A673 (cell line): ENCODE measurements around the gene PCDHA11. TPM values are rescaled to one million over a fixed set of nuclear protein-coding genes. Genes with fewer than 3 reads are reported as not detected.
A peak's percentile ranks its signal among the peaks of the same experiment; 100 is the strongest.

Experiments used
- BruUV-seq: library from RNA; stranded (reverse); fragments of 400-500 nt; replicated peaks from 2 replicates; lab custom pipeline; 2021; lab: Mats Ljungman, UMichigan
- CTCF ChIA-PET: fragments of 300-600 bp; sonication (Branson Sonifier 250); formaldehyde crosslinking; loops from one replicate; lab custom pipeline; 2022; ENCODE audit warnings: antibody characterized with exemption; lab: Charles Lee
- POLR2A ChIA-PET: fragments of 300-600 bp; sonication (Branson Sonifier 250); formaldehyde crosslinking; loops from one replicate; lab custom pipeline; 2022; ENCODE audit warnings: antibody characterized with exemption; ENCODE audit not compliant: low non-redundant PET; lab: Charles Lee
- DNase-seq: peaks from one replicate; pipeline ENCODE4 v3.0.0-alpha.2; 2015; ENCODE audit warnings: low spot score
- H3K27ac ChIP-seq: fragments of 200-600 bp; sonication (generic); 2 replicates; pipeline ENCODE4 v1.5.1; 2016; ENCODE audit warnings: mixed run types, low read depth, mild to moderate bottlenecking, mixed read lengths, antibody characterized with exemption, low read length; ENCODE audit not compliant: poor library complexity, severe bottlenecking
- H3K27me3 ChIP-seq: fragments of 200-600 bp; sonication (generic); replicated peaks from 2 replicates; pipeline ENCODE4 v1.6.1; 2017; ENCODE audit warnings: mixed run types, low read depth, mild to moderate bottlenecking, mixed read lengths, antibody characterized with exemption, low read length; ENCODE audit not compliant: insufficient read depth, poor library complexity
- H3K36me3 ChIP-seq: fragments of 200-600 bp; sonication (generic); 2 replicates; pipeline ENCODE4 v1.6.1; 2016; ENCODE audit warnings: mixed run types, mild to moderate bottlenecking, mixed read lengths, antibody characterized with exemption, low read length; ENCODE audit not compliant: insufficient read depth, poor library complexity, severe bottlenecking
- H3K4me1 ChIP-seq: fragments of 200-600 bp; sonication (generic); 2 replicates; pipeline ENCODE4 v1.6.1; 2017; ENCODE audit warnings: mixed run types, mild to moderate bottlenecking, mixed read lengths, antibody characterized with exemption, low read length; ENCODE audit not compliant: insufficient read depth, poor library complexity, severe bottlenecking
- H3K4me3 ChIP-seq: fragments of 200-600 bp; sonication (generic); 2 replicates; pipeline ENCODE4 v1.5.1; 2016; ENCODE audit warnings: low read depth, mixed run types, mild to moderate bottlenecking, mixed read lengths, low read length; ENCODE audit not compliant: poor library complexity, severe bottlenecking
- H3K9me3 ChIP-seq: fragments of 200-600 bp; sonication (generic); 2 replicates; pipeline ENCODE4 v1.6.1; 2016; ENCODE audit warnings: mixed run types, low read depth, mild to moderate bottlenecking, mixed read lengths, antibody characterized with exemption, low read length; ENCODE audit not compliant: poor library complexity, severe bottlenecking
- CTCF ChIP-seq: fragments of 300-800, 200-600 bp; sonication (generic); conservative IDR thresholded peaks from 2 replicates; pipeline ENCODE4 v1.5.1; 2017; ENCODE audit warnings: low read depth, mild to moderate bottlenecking, antibody characterized with exemption, low read length, moderate library complexity, mixed read lengths
- EZH2 ChIP-seq: fragments of 200-600 bp; sonication (generic); IDR thresholded peaks from 2 replicates; pipeline ENCODE4 v1.6.1; 2017; ENCODE audit warnings: borderline replicate concordance, low read depth, mild to moderate bottlenecking, mixed read lengths, antibody characterized with exemption, low read length; ENCODE audit not compliant: poor library complexity, severe bottlenecking
- intact Hi-C: fragments of 100-400 bp; cut with micrococcal nuclease; formaldehyde crosslinking; loops from one replicate; pipeline ENCODE4 v1.10.0; 2022; ENCODE audit not compliant: unreplicated experiment
- total RNA-seq: library from RNA; stranded (reverse); gene quantifications from 2 replicates; pipeline ENCODE4 v1.2.3, GENCODE V29; 2021

Gene PCDHA11
- total RNA-seq, 1 experiment from 2014 or later, result 15.5 TPM

GRCh38 chr5:140855772-140856674, 12.7 kb upstream of the PCDHA11 start, which contains the start of gene PCDHA10:
TSS of gene PCDHA10 (plus strand) at chr5:140855897. CDS start at chr5:140856049, 152 bp downstream.
- DNase-seq, result peak; percentile 79
- Histone ChIP-seq H3K4me3 (peak within 1 kb of the TSS; percentile 63), H3K9me3 (no peaks in the 10 kb centered on the region), H3K27me3 (no peaks in the 10 kb centered on the region), H3K4me1 (peaks cover 5% of the 10 kb centered on the region), H3K27ac (peak within 1 kb of the TSS; percentile 78), H3K36me3 (no peaks in the 10 kb centered on the region)
- intact Hi-C loops, result no loop called here
- TSS peak; percentile 62 for BruUV-seq
- ChIA-PET POLR2A (no interaction called here), CTCF (interaction anchor here (0.5 to 2.1 kb wide), 4 partner anchors 14 to 221 kb away, joined by 3 to 17 read pairs (median 9); partner anchors contain the start of gene PCDHA12)
- peak; percentile 61 for TF ChIP-seq CTCF
- TF ChIP-seq EZH2, result no peak

DNA sequence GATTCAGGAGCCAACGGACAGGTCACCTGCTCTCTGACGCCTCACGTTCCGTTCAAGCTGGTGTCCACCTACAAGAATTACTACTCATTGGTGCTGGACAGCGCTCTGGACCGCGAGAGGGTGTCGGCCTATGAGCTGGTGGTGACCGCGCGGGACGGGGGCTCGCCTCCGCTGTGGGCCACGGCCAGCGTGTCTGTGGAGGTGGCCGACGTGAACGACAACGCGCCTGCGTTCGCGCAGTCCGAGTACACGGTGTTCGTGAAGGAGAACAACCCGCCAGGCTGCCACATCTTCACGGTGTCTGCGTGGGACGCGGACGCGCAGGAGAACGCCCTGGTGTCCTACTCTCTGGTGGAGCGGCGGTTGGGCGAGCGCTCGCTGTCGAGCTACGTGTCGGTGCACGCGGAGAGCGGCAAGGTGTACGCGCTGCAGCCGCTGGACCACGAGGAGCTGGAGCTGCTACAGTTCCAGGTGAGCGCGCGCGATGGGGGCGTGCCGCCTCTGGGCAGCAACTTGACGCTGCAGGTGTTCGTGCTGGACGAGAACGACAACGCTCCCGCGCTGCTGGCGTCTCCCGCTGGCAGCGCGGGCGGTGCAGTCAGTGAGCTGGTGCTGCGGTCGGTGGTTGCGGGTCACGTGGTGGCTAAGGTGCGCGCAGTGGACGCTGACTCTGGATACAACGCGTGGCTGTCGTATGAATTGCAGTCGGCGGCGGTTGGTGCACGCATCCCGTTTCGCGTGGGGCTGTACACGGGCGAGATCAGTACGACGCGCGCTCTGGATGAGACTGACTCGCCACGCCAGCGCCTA, 11.4 kb upstream of the PCDHA11 start:
- peaks cover 5% of the 10 kb centered on the region for H3K4me1 ChIP-seq
- intact Hi-C loops, result no loop called here
- no TSS peak for BruUV-seq
- no peaks in the 10 kb centered on the region for H3K9me3 ChIP-seq
- no peak overlapping the region for H3K27ac ChIP-seq
- POLR2A ChIA-PET, result no interaction called here
- TF ChIP-seq EZH2 (no peak), CTCF (no peak)
- DNase-seq, result no peak
- H3K36me3 ChIP-seq, result peaks cover 6% of the 10 kb centered on the region
- CTCF ChIA-PET, result no interaction called here
- no peak overlapping the region for H3K4me3 ChIP-seq
- H3K27me3 ChIP-seq, result no peaks in the 10 kb centered on the region

DNA sequence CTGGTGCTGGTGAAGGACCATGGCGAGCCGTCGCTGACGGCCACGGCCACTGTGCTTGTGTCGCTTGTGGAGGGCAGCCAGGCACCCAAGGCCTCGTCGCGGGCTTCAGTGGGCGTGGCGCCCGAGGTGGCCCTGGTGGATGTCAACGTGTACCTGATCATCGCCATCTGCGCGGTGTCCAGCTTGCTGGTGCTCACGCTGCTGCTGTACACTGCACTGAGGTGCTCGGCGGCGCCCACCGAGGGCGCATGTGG, 10.8 kb upstream of the PCDHA11 start:
- no TSS peak for BruUV-seq
- H3K9me3 ChIP-seq, result no peaks in the 10 kb centered on the region
- CTCF ChIA-PET, result no interaction called here
- intact Hi-C loops, result no loop called here
- DNase-seq, result no peak
- no peak overlapping the region for H3K27ac ChIP-seq
- H3K36me3 ChIP-seq, result peaks cover 6% of the 10 kb centered on the region
- TF ChIP-seq EZH2, result no peak
- H3K4me1 ChIP-seq, result peaks cover 5% of the 10 kb centered on the region
- H3K4me3 ChIP-seq, result no peak overlapping the region
- POLR2A ChIA-PET, result no interaction called here
- no peaks in the 10 kb centered on the region for H3K27me3 ChIP-seq
